Measurements from ENCODE around the gene MYLK2. TPM values are rescaled to one million over a fixed set of nuclear protein-coding genes. Genes with fewer than 3 reads are reported as not detected.

Gene MYLK2
- total and polyA plus RNA-seq, 7 experiments from 2014 or later: 0.58 TPM; not detected in 6

DNA sequence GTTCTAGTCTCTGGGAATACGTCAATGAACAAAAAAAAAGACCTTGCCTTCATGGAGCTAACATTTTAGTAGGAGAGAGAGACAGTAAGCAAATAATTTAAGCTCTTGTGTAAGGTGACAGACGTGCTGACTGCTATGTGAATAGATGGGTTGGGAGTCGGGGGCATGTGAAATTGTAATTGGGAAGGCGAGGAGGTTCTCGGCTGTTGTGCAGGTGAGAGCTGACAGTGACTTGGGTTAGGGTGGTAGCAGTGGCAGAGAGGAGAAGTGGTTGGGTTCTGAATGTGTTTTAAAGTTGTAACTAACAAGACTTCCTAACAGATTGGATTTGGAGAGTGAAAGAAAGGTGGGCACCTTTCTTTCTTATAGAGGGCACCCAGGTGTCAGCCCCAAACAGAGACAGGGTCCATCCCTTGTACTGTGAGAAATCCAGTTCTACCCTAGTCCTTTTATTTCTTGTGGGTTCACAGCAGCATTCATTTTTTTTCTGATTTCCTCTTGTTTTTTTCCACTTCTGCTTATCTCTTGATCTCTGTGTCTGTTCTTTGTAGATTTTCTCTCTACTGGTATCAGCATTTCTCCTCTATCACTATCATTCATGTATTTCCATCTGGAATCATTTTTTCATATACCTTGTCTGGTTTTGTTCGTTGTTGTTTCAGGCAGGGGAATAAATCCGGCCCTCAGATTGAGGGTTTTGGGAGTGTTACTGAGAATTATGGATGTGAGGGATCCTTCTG, 15.4 kb upstream of the MYLK2 start:
- Mint-ChIP-seq H3K36me3 (peaks cover 0 to 17% (median 0%) of the 10 kb centered on the region in 5 donors), H3K27ac (peak overlapping the region in 7 of 9 donors; percentile 2 to 83 (median 19)), H3K4me1 (peaks cover 15 to 20% (median 15%) of the 10 kb centered on the region in 7 donors), H3K9me3 (no peaks in the 10 kb centered on the region), H3K27me3 (no peaks in the 10 kb centered on the region), H3K4me3 (peak overlapping the region in 5 of 10 donors; percentile 6 to 14 (median 8))
- Histone ChIP-seq H3K4me1 (ENCODE audit: control insufficient read depth in 2 of 2, insufficient read depth in 2 of 2, low read length in 2 of 2) (peaks cover 0 to 11% of the 10 kb centered on the region in 2 donors), H3K4me3 (ENCODE audit: low read length) (no peak overlapping the region), H3K9me3 (ENCODE audit: control insufficient read depth in 2 of 3, low read length in 3 of 3) (no peaks in the 10 kb centered on the region), H3K36me3 (ENCODE audit: control insufficient read depth in 2 of 3, insufficient read depth in 3 of 3, low read length in 3 of 3) (no peaks in the 10 kb centered on the region), H3K27me3 (ENCODE audit: control insufficient read depth in 2 of 2, insufficient read depth in 2 of 2, low read length in 2 of 2) (no peaks in the 10 kb centered on the region), H3K27ac (ENCODE audit: low read depth, low read length) (no peak overlapping the region)
- ATAC-seq (no peak), DNase-seq (peak in 4 of 9 donors; percentile 10 to 27 (median 24))
- POLR2A ChIA-PET: no interaction called here
- CTCF ChIA-PET: interaction anchor here (0.6 kb wide), 1 partner anchor 1497 kb away, joined by 4 read pairs; no protein-coding TSS in a partner anchor
- intact Hi-C loops (cut with micrococcal nuclease): no loop called here

DNA sequence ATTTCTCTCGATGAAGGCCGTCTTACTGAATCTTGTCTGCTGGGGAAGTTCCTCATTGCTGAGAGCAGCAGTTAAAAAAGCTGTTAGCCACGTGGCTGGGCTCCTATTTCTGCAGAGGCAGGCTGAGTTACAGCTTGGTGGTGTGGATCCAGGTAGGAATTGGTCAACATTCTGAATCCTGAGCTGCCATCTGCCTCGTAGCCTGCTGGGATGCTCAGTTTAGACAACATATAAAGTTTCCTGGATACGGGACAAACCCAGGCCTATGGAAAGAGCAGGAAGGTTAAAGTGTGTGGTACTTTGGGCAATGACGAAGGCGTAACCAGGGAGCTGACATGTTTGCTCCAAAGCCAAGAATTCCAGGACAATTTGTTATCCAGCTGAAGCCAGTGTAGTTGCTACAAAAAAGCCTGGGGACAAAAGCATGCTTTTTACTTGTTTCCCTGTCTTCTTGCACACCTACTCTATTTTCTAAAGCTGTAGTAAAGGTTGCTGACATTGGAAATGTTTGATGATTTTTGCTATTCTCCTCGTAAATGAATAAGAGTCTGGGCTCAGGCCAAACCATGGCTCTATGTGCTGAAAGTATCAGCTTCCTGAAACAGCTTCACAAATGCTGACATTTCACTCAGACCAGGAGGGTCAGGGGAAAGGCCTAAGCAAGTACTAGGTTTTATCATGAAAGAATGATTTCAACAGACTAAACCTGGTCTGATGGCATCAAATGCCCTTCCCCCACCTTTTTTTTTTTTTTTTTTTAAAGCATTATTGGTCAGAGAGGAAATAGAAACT, 12.4 kb upstream of the MYLK2 start:
- intact Hi-C loops (cut with micrococcal nuclease): no loop called here
- peaks cover 15 to 20% (median 15%) of the 10 kb centered on the region in 7 donors for H3K4me1 Mint-ChIP-seq
- POLR2A ChIA-PET: no interaction called here

DNA sequence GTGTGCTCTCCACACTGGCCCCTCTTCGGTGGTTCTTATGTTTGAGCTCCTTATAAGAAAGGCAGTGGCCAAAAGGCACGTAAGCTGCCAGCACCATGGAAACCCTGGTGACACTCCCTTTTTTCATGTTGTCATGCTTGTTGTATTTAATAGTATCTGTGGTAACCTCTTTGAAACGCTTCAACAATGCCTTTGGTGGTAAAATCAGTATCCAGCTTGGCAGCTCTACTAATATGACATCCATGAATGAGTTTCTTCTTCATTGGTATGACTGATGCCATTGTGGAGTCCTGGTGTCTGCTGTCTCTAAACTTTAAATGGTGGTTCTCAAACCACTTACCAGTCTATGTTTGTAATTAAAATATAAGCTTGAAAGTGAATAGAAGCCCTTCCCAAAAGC, 10.7 kb upstream of the MYLK2 start:
- Histone ChIP-seq H3K9me3 (ENCODE audit: control insufficient read depth in 2 of 3, low read length in 3 of 3) (no peaks in the 10 kb centered on the region), H3K4me1 (ENCODE audit: control insufficient read depth in 2 of 2, insufficient read depth in 2 of 2, low read length in 2 of 2) (peaks cover 0 to 11% of the 10 kb centered on the region in 2 donors), H3K27me3 (ENCODE audit: control insufficient read depth in 2 of 2, insufficient read depth in 2 of 2, low read length in 2 of 2) (no peaks in the 10 kb centered on the region), H3K4me3 (ENCODE audit: low read length) (no peak overlapping the region), H3K27ac (ENCODE audit: low read depth, low read length) (no peak overlapping the region), H3K36me3 (ENCODE audit: control insufficient read depth in 2 of 3, insufficient read depth in 3 of 3, low read length in 3 of 3) (no peaks in the 10 kb centered on the region)
- intact Hi-C loops (cut with micrococcal nuclease): no loop called here
- ATAC-seq (no peak), DNase-seq (no peak)
- Mint-ChIP-seq H3K4me1 (peaks cover 11 to 15% (median 12%) of the 10 kb centered on the region in 7 donors), H3K27ac (no peak overlapping the region), H3K4me3 (no peak overlapping the region), H3K27me3 (no peaks in the 10 kb centered on the region), H3K9me3 (no peaks in the 10 kb centered on the region), H3K36me3 (peaks cover 0 to 11% (median 0%) of the 10 kb centered on the region in 5 donors)
- ChIA-PET POLR2A (no interaction called here), CTCF (interaction anchor here (0.8 kb wide), 1 partner anchor 38 kb away, joined by 3 read pairs; no protein-coding TSS in a partner anchor)

More for the DNA sequence above, 12.4 kb upstream of the MYLK2 start:
- Histone ChIP-seq H3K9me3 (ENCODE audit: control insufficient read depth in 2 of 3, low read length in 3 of 3) (no peaks in the 10 kb centered on the region), H3K27me3 (ENCODE audit: control insufficient read depth in 2 of 2, insufficient read depth in 2 of 2, low read length in 2 of 2) (no peaks in the 10 kb centered on the region), H3K4me1 (ENCODE audit: control insufficient read depth in 2 of 2, insufficient read depth in 2 of 2, low read length in 2 of 2) (peaks cover 0 to 11% of the 10 kb centered on the region in 2 donors), H3K4me3 (ENCODE audit: low read length) (no peak overlapping the region), H3K27ac (ENCODE audit: low read depth, low read length) (no peak overlapping the region), H3K36me3 (ENCODE audit: control insufficient read depth in 2 of 3, insufficient read depth in 3 of 3, low read length in 3 of 3) (no peaks in the 10 kb centered on the region)
- no peak overlapping the region for H3K4me3 Mint-ChIP-seq
- peaks cover 0 to 14% (median 0%) of the 10 kb centered on the region in 5 donors for H3K36me3 Mint-ChIP-seq
- CTCF ChIA-PET: no interaction called here
- DNase-seq (no peak), ATAC-seq (no peak)
- H3K27me3 Mint-ChIP-seq: no peaks in the 10 kb centered on the region
- no peaks in the 10 kb centered on the region for H3K9me3 Mint-ChIP-seq
- no peak overlapping the region for H3K27ac Mint-ChIP-seq

DNA sequence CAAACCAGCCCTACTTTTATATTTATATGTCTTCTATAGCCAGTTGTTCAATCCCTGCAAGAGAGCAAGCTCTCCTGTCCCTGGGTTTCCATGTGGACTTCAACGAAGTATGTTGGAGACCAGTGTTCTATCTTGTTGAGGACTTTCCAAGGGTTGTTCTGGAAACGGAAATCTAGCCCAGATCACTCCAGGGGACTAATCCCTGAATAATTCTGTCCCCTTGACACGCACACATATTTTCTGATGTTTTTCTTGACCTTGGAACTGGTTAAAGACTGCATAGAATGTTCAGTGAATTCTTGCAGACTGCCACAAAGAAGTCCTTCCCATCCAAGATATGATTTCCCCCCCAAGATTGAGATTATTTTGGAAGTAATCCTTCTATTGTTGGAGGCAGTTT, 9.5 kb upstream of the MYLK2 start:
- no peak for ATAC-seq
- intact Hi-C loops (cut with micrococcal nuclease): no loop called here
- no peak for DNase-seq
- ChIA-PET CTCF (no interaction called here), POLR2A (no interaction called here)
- Histone ChIP-seq H3K4me3 (ENCODE audit: low read length) (no peak overlapping the region), H3K9me3 (ENCODE audit: control insufficient read depth in 2 of 3, low read length in 3 of 3) (no peaks in the 10 kb centered on the region), H3K36me3 (ENCODE audit: control insufficient read depth in 2 of 3, insufficient read depth in 3 of 3, low read length in 3 of 3) (no peaks in the 10 kb centered on the region), H3K27me3 (ENCODE audit: control insufficient read depth in 2 of 2, insufficient read depth in 2 of 2, low read length in 2 of 2) (no peaks in the 10 kb centered on the region), H3K27ac (ENCODE audit: low read depth, low read length) (no peak overlapping the region), H3K4me1 (ENCODE audit: control insufficient read depth in 2 of 2, insufficient read depth in 2 of 2, low read length in 2 of 2) (no peaks in the 10 kb centered on the region)
- Mint-ChIP-seq H3K27me3 (no peaks in the 10 kb centered on the region), H3K4me1 (peaks cover 0 to 7% (median 0%) of the 10 kb centered on the region in 7 donors), H3K27ac (no peak overlapping the region), H3K9me3 (no peaks in the 10 kb centered on the region), H3K4me3 (no peak overlapping the region), H3K36me3 (peaks cover 0 to 8% (median 0%) of the 10 kb centered on the region in 5 donors)

DNA sequence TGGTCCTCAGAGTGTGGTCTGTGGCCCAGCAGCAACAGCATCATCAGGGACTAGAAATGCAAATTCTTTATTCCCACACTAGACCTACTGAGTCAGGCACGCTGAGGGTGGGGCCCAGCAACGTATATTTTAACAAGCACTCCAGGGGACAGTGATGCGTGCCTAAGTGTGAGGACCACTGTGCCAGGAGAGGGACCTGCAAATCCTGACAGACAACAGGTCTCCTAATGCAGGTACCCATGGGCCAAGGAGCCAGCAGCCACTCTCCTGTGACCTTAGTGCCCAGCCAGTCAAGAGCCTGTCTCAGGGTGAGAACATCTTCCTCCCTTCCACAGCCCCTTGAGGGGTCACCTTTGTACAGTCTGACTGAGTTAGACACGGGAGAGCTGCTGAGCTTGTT, 8.0 kb upstream of the MYLK2 start:
- no peaks in the 10 kb centered on the region for H3K36me3 ChIP-seq (ENCODE audit: control insufficient read depth in 2 of 3, insufficient read depth in 3 of 3, low read length in 3 of 3)
- H3K9me3 ChIP-seq (ENCODE audit: control insufficient read depth in 2 of 3, low read length in 3 of 3): no peaks in the 10 kb centered on the region
- intact Hi-C loops (cut with micrococcal nuclease): no loop called here
- no peaks in the 10 kb centered on the region for H3K9me3 Mint-ChIP-seq
- H3K4me1 Mint-ChIP-seq: peaks cover 0 to 5% (median 0%) of the 10 kb centered on the region in 7 donors
- H3K27ac Mint-ChIP-seq: no peak overlapping the region
- ChIA-PET POLR2A (no interaction called here), CTCF (no interaction called here)
- no peak overlapping the region for H3K4me3 ChIP-seq (ENCODE audit: low read length)
- H3K27me3 Mint-ChIP-seq: no peaks in the 10 kb centered on the region
- H3K27me3 ChIP-seq (ENCODE audit: control insufficient read depth in 2 of 2, insufficient read depth in 2 of 2, low read length in 2 of 2): no peaks in the 10 kb centered on the region
- ATAC-seq: no peak
- peaks cover 0 to 2% (median 0%) of the 10 kb centered on the region in 5 donors for H3K36me3 Mint-ChIP-seq
- no peaks in the 10 kb centered on the region for H3K4me1 ChIP-seq (ENCODE audit: control insufficient read depth in 2 of 2, insufficient read depth in 2 of 2, low read length in 2 of 2)
- no peak overlapping the region for H3K4me3 Mint-ChIP-seq
- no peak for DNase-seq
- H3K27ac ChIP-seq (ENCODE audit: low read depth, low read length): no peak overlapping the region

DNA sequence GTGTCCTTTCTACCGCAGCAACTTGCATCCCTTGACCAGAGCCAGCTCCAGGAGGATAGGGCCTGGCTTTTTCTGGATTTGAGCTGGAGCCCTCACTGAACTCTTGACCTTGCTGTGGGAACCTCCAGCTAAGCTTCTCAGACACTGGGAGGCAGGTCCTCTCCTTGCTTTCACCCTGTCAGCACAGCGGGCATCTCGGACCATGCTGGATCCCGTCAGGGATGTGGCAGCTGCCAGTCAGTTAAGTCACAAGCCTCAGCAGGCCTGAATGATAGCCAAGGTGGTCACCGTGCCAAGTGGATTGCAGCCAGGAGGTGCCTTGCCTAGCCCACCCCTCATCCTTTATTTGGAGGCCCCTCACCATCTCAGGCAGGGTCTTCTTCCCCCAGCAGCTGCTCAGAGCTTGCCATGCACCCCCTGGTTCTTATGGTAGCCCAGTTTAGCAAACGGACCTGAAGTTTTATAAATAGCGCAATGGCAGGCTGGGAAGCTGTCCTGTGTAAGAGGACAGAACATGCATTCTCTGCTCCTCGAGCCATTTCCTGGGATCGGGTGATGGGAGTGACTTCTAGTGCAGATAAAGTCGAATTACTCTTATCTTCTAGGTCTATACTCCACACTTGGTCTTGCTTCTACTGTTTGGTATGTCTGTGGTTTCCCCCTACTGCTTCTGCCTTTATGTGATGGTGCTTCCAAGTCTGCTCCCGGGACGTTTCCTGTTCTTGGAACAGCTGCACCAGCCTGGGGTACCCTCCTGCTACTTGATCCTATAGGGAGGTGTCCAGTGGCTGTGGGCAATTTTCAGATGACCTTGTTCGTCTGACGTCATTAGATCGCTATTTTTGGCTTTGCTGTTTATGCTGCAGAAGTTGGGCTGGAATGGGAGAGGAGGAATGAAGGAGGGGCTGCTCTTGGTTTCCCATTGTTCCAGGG, 7.1 kb upstream of the MYLK2 start:
- ChIA-PET POLR2A (no interaction called here), CTCF (no interaction called here)
- H3K36me3 Mint-ChIP-seq: peaks cover 0 to 2% (median 0%) of the 10 kb centered on the region in 5 donors

More for the DNA sequence above, 7.1 kb upstream of the MYLK2 start:
- DNase-seq (no peak), ATAC-seq (no peak)
- Mint-ChIP-seq H3K9me3 (no peaks in the 10 kb centered on the region), H3K27me3 (no peaks in the 10 kb centered on the region), H3K27ac (no peak overlapping the region), H3K4me1 (no peaks in the 10 kb centered on the region), H3K4me3 (no peak overlapping the region)
- Histone ChIP-seq H3K4me3 (ENCODE audit: low read length) (no peak overlapping the region), H3K27ac (ENCODE audit: low read depth, low read length) (no peak overlapping the region), H3K36me3 (ENCODE audit: control insufficient read depth in 2 of 3, insufficient read depth in 3 of 3, low read length in 3 of 3) (no peaks in the 10 kb centered on the region), H3K27me3 (ENCODE audit: control insufficient read depth in 2 of 2, insufficient read depth in 2 of 2, low read length in 2 of 2) (no peaks in the 10 kb centered on the region), H3K9me3 (ENCODE audit: control insufficient read depth in 2 of 3, low read length in 3 of 3) (no peaks in the 10 kb centered on the region), H3K4me1 (ENCODE audit: control insufficient read depth in 2 of 2, insufficient read depth in 2 of 2, low read length in 2 of 2) (no peaks in the 10 kb centered on the region)
- intact Hi-C loops (cut with micrococcal nuclease): no loop called here

All from naive thymus-derived CD4-positive, alpha-beta T cell (primary cell).